ENCODE measurements around the gene LEFTY1. TPM values are rescaled to one million over a fixed set of nuclear protein-coding genes. Genes with fewer than 3 reads are reported as not detected.

Gene LEFTY1
- total RNA-seq, 1 experiment from 2014 or later, result 0.64 TPM

DNA sequence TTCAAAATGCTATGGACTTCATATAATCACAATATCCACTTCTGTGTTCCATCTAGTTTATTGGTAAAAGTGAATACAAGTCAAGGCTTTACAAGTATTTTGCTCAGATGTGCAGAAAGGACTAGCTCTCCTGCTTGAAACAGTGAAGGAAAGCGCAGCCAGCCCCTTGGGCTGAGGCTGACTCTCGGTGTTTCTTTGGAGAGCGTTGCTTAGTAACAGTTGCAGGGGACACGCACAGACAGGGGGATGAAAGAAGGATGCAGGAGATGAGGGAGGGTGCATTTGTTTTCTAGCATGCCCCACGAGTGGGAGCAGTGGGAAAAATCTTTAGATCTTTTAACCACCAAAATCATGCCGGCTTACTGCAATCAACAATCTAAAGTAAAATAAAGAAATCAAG lies 26.0 kb upstream of the LEFTY1 start (continued):
- TF ChIP-seq ZNF274 (IDR thresholded peaks at IDR 0.05; ENCODE audit: low read depth, low read length), result no peak
- no peak for TF ChIP-seq JUND (IDR thresholded peaks at IDR 0.05)
- TF ChIP-seq ATF3 (IDR thresholded peaks at IDR 0.05), result no peak
- TF ChIP-seq, protein P1, sequence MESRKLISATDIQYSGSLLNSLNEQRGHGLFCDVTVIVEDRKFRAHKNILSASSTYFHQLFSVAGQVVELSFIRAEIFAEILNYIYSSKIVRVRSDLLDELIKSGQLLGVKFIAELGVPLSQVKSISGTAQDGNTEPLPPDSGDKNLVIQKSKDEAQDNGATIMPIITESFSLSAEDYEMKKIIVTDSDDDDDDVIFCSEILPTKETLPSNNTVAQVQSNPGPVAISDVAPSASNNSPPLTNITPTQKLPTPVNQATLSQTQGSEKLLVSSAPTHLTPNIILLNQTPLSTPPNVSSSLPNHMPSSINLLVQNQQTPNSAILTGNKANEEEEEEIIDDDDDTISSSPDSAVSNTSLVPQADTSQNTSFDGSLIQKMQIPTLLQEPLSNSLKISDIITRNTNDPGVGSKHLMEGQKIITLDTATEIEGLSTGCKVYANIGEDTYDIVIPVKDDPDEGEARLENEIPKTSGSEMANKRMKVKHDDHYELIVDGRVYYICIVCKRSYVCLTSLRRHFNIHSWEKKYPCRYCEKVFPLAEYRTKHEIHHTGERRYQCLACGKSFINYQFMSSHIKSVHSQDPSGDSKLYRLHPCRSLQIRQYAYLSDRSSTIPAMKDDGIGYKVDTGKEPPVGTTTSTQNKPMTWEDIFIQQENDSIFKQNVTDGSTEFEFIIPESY (IDR thresholded peaks at IDR 0.05; ENCODE audit: extremely low read depth, insufficient replicate concordance, low read length), result no peak
- no peak for TF ChIP-seq SRF (IDR thresholded peaks at IDR 0.05; ENCODE audit: low read depth)
- TF ChIP-seq SP1 (IDR thresholded peaks at IDR 0.05; ENCODE audit: low read depth), result no peak
- TF ChIP-seq EZH2 (IDR thresholded peaks at IDR 0.05), result no peak
- TF ChIP-seq SIN3A (IDR thresholded peaks at IDR 0.05; ENCODE audit: low read depth), result no peak
- TF ChIP-seq POLR2AphosphoS5 (IDR thresholded peaks at IDR 0.05; ENCODE audit: low read depth, low read length), result no peak
- TF ChIP-seq POLR2A (IDR thresholded peaks at IDR 0.05; ENCODE audit: borderline replicate concordance, extremely low read depth, insufficient read depth, insufficient read length), result no peak
- no peak for TF ChIP-seq TCF7L2 (IDR thresholded peaks at IDR 0.05; ENCODE audit: borderline replicate concordance, extremely low read depth, insufficient read depth, insufficient read length)
- no peak for TF ChIP-seq RAD21 (IDR thresholded peaks at IDR 0.05; ENCODE audit: low read depth)
- TF ChIP-seq FOSL1 (IDR thresholded peaks at IDR 0.05; ENCODE audit: low read depth), result no peak
- TF ChIP-seq CEBPB (IDR thresholded peaks at IDR 0.05; ENCODE audit: low read depth), result no peak
- no peak for TF ChIP-seq EGR1 (IDR thresholded peaks at IDR 0.05; ENCODE audit: low read depth)

DNA sequence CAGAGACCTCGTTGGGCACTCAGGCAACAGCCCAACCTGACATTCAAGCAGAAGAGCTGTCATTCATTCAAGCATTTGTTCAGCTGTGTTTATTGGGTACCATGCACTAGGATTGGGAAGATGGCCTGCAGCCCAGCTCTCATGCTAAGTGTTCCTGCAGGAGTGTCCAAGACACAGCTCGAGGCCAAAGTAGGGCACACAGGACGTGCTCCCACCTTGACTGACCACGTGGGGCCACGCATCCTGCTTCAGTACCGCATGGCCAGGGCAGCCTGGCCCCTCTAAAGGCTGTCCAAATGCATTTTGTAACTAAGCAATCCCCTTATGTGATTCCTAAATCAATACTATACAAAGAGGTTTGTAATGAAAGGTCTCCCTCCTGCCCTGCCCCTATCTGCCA lies 25.4 kb upstream of the LEFTY1 start:
- ChIA-PET CTCF (no interaction called here), RAD21 (ENCODE audit: low non-redundant PET in 1 of 2, low total read pairs in 2 of 2, uncharacterized antibody in 2 of 2, unreplicated experiment in 2 of 2) (no interaction called here), POLR2A (interaction anchor here (1.3 kb wide), 1 partner anchor 9 kb away, joined by 3 read pairs; the partner anchor contains the start of gene PYCR2)
- DNase-seq (ENCODE audit: low read depth, low spot score), result no peak
- Histone ChIP-seq H3K4me2 (ENCODE audit: low read length) (no peak overlapping the region), H3K4me3 (replicated peaks in 1 of 2; ENCODE audit: low read depth in 1 of 2, low read length in 2 of 2) (no peak overlapping the region), H3K9me3 (ENCODE audit: control insufficient read depth in 1 of 2, insufficient read depth in 1 of 2, low read depth in 1 of 2, low read length in 2 of 2) (no peaks in the 10 kb centered on the region), H3K79me2 (ENCODE audit: insufficient read depth, low read length) (no peaks in the 10 kb centered on the region), H4K20me1 (ENCODE audit: insufficient read depth) (no peaks in the 10 kb centered on the region), H3K27me3 (ENCODE audit: insufficient read depth, low read length) (no peaks in the 10 kb centered on the region), H3K9me2 (ENCODE audit: insufficient read depth) (no peaks in the 10 kb centered on the region), H3K9ac (ENCODE audit: low read length) (no peak overlapping the region), H3K27ac (ENCODE audit: low read depth, low read length) (no peak overlapping the region), H2AFZ (ENCODE audit: low read depth, low read length, poor library complexity, severe bottlenecking) (no peak overlapping the region), H3K36me3 (ENCODE audit: control insufficient read depth in 1 of 2, insufficient read depth in 2 of 2, low read length in 2 of 2) (0 out of 4 replicates have a peak, but pooled peaks cover 0 to under 1% of the 10 kb centered on the region in 2 experiments), H3K4me1 (ENCODE audit: control insufficient read depth in 1 of 2, insufficient read depth in 2 of 2, low read length in 2 of 2) (peaks cover 0 to 11% of the 10 kb centered on the region in 2 experiments; a peak in 3 of 4 replicates)
- ATAC-seq, result no peak
- no TSS peak for BruUV-seq (replicated peaks)
- intact Hi-C loops (cut with micrococcal nuclease), result no loop called here
- TF ChIP-seq FOSL1 (IDR thresholded peaks at IDR 0.05; ENCODE audit: low read depth) (no peak), SRF (IDR thresholded peaks at IDR 0.05; ENCODE audit: low read depth) (no peak), CBX3 (IDR thresholded peaks at IDR 0.05; ENCODE audit: low read depth) (no peak), CTCF (IDR thresholded peaks at IDR 0.05 in 2 of 3, conservative IDR thresholded peaks at IDR 0.05 in 1 of 3; ENCODE audit: borderline replicate concordance in 1 of 3, insufficient read depth in 1 of 3, low read depth in 2 of 3, low read length in 2 of 3) (no peak), RAD21 (IDR thresholded peaks at IDR 0.05; ENCODE audit: low read depth) (no peak), ELF1 (IDR thresholded peaks at IDR 0.05; ENCODE audit: borderline replicate concordance, low read depth) (no peak)
- TF ChIP-seq, protein P1 (IDR thresholded peaks at IDR 0.05; ENCODE audit: extremely low read depth, insufficient replicate concordance, low read length), result no peak

Measured in HCT116 (cell line).